ENCODE results near the gene CEBPZOS. TPM values are rescaled to one million over a fixed set of nuclear protein-coding genes. Genes with fewer than 3 reads are reported as not detected.

The CEBPZOS gene
- polyA plus RNA-seq (ENCODE audit: insufficient read length in 12 of 12) = 100 to 1,000 TPM in 1 of 12 donors, 10 to 100 TPM in 11; 35.5 to 166 (median 42.8) TPM
- long read RNA-seq, donor 1, transcript CEBPZOS-201 (5 exons, 695 nt) = minor isoform, 5 of 39 reads
- long read RNA-seq, donor 1, transcript CEBPZOS-204 (5 exons, 3,158 nt) = major isoform, 6 of 39 reads
- long read RNA-seq, donor 1, partial matches to known transcripts = 26 of 39 reads
- long read RNA-seq, donor 1, other reads (novel, unspliced or antisense) = 0 of 39 reads
- long read RNA-seq, donor 2, transcript CEBPZOS-204 (5 exons, 3,158 nt) = major isoform, 9 of 123 reads
- long read RNA-seq, donor 2, partial matches to known transcripts = 94 of 123 reads
- long read RNA-seq, donor 2, other reads (novel, unspliced or antisense) = 17 of 123 reads
- long read RNA-seq, donor 3, partial matches to known transcripts = 30 of 45 reads
- long read RNA-seq, donor 3, other reads (novel, unspliced or antisense) = 11 of 45 reads
- long read RNA-seq, donor 4, partial matches to known transcripts = 0 of 6 reads
- long read RNA-seq, donor 4, other reads (novel, unspliced or antisense) = 0 of 6 reads
- long read RNA-seq, donor 5, partial matches to known transcripts = 0 of 2 reads
- long read RNA-seq, donor 5, other reads (novel, unspliced or antisense) = 0 of 2 reads
- long read RNA-seq, donor 6, transcript CEBPZOS-204 (5 exons, 3,158 nt) = major isoform, 5 of 6 reads
- long read RNA-seq, donor 6, partial matches to known transcripts = 0 of 6 reads
- long read RNA-seq, donor 6, other reads (novel, unspliced or antisense) = 0 of 6 reads
- long read RNA-seq, donor 7, partial matches to known transcripts = 0 of 4 reads
- long read RNA-seq, donor 7, other reads (novel, unspliced or antisense) = 0 of 4 reads
- long read RNA-seq, donor 8, partial matches to known transcripts = 90 of 106 reads
- long read RNA-seq, donor 8, other reads (novel, unspliced or antisense) = 11 of 106 reads
- long read RNA-seq, donor 9, partial matches to known transcripts = 0 of 3 reads
- long read RNA-seq, donor 9, other reads (novel, unspliced or antisense) = 0 of 3 reads
- long read RNA-seq, donor 10, transcript CEBPZOS-204 (5 exons, 3,158 nt) = major isoform, 5 of 70 reads
- long read RNA-seq, donor 10, partial matches to known transcripts = 47 of 70 reads
- long read RNA-seq, donor 10, other reads (novel, unspliced or antisense) = 14 of 70 reads
- long read RNA-seq, donor 11, partial matches to known transcripts = 49 of 88 reads
- long read RNA-seq, donor 11, other reads (novel, unspliced or antisense) = 35 of 88 reads

DNA sequence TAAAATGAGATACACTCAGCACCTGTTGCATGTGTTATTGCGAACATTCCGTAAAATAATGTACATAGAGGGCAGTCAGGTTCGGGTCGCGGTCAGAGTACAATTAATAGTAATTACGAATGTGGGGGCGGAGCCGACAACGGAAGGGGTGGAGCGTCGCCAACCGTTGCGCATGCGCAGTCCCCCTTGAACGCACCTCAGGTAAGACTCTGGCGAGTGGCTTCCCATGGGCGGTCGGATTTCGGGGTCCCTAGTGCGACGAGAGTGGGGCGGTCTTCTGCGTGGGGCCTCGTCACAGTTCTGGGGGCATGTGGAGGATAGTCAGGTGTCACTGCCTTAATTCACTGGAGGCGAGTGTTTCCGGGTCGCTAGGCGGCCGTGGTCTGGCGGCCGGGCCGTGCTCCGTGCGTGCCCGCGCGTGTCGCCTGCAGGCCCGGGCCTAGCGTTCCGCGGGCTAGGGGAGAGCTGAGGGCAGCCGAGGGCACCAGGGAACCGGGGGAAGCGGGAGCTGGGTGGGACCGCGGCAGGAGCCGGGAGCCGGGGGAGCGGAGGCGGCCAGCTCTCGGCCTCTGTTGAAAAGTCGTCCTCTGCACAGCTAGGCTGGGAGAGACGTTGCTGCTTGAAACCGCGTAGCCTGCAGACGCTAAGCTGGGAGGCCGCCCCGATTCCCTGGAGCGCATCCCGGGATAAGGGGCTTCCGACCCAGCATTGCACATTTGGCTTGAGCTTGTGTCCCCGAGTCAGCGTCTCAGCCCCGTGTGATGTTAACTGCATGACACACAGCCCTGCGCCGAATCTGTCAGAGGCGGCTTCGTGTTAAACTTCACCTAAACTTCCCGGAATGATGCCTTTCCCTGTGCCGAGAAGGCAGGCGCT is at the start of gene CEBPZOS:
TSS of gene CEBPZOS (plus strand) at position 177 of the 876 bp plus-strand sequence. CDS start 3,209 bp downstream, outside the sequence.
- peak; percentile 91 for DNase-seq

DNA sequence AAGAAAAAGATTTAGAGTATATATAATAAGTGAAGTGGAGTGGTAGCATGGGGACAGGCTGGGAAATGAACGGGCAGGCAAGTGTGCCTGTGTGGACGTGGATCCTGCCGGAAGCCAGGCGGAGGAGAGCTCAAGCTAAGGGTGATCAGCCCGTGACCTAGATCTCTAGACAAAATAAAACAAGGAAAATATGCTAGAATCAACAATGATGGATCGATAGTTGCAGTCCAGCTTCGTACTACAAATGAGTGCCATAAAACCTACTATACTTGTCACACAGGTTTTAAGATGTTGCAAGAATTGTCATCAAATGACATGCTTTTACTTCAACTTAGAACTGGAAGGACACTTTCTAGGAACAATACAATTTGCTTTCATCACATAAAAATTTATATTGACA is 48.0 kb upstream of the CEBPZOS start:
- DNase-seq = no peak

DNA sequence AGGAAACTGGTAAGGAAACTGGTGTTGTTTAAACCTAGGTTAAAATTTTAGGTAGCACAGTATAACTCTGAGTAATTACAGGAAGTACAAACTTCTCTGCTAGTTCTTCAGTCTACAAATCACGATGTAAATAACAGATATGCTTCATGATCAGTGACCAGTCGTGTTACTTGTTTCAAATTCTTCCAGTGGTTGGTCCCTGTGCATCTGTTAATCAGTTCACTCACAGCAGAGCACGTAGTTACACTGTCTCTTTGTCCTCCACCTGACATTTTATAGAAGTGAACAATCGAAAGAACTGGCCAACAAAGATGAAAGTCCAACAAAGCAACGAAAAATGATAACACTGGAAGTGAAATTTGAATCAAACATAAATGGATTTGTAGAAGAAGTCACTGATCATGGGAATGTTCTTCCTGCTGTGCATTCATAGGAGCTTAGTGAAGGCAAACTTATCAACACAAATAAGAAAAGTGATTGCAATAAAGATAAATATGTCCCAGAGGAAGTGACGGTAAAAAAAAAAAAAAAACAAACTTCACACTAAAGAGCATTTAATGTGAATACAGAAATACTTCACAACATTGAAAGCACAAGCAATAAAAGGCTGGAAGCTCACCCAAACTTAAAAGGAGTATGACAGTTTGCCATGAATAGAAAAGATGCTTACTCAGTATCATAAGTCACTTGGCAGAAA is 46.5 kb upstream of the CEBPZOS start:
- DNase-seq = no peak

DNA sequence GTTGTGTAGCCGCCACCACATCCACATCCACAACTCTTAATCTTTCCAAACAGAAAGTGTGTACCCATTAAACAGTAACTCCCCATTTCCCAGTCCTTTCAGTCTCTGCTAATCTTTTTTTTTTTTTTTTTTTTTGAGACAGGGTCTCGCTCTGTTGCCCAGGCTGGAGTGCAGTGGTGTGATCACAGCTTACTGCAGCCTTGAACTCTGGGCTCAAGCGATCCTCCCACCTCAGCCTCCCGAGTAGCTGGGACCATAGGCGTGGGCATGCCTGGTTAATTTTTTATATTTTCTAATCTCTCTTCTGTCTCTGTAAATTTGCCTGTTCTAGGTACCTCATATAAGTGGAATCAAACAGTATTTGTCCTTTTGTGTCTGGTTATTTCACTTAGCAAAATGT is 43.1 kb upstream of the CEBPZOS start:
- DNase-seq = no peak

DNA sequence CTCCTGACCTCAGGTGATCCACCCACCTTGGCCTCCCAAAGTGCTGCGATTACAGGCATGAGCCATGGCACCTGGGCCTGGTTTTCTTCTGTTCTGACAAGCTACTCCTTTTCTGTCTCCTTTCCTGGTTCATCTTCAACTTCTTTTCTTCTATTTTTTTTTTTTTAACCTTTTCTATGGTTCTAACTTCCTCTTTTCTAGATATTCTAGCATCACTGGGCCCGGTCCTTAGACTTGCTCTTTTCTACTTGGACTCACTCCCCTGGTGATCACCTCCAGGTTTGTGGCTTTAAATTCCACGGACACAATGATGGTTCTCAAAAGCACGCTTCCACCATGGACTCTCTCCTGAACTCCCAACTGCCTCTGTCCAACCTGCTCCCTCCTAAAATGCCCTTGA is 41.5 kb upstream of the CEBPZOS start:
- DNase-seq = no peak

DNA sequence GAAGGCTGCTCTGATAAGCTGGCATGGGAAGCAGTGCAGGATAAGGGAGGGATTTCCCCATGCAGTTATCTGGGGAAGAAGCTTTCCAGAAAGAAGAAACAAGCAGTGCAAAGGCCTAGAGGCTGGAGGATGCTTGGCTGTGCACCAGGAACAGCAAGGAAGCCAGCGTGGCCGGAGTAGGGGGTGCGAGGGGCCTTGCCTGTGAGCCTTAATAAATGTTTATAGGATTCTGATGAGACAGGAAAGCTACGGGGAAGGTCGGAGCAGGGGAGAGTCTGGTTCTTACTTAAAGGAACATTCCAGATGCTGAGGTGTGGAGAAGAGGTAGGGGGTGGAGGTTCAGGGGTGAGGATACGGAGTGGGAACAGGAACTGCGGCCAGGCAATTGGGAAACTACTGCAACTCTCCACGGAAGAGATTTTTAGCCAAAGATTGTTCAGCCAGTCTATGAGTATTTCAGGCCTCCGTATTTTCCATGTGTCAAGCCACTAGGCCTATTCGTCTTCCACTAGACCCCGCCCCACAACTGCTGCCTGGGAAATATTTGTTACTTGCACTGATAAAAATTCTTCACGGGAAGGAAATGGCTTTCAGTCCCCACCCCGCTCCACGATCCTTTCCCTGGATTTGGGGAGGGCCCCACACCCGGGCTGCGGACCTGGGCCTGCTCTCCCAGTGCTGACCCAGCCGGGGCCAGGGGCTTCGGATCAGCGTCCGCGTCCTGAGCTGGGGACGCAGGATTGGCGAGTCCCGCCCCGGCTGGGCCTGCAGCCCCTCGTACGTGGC is 40.0 kb upstream of the CEBPZOS start:
- DNase-seq = peak; percentile 79

DNA sequence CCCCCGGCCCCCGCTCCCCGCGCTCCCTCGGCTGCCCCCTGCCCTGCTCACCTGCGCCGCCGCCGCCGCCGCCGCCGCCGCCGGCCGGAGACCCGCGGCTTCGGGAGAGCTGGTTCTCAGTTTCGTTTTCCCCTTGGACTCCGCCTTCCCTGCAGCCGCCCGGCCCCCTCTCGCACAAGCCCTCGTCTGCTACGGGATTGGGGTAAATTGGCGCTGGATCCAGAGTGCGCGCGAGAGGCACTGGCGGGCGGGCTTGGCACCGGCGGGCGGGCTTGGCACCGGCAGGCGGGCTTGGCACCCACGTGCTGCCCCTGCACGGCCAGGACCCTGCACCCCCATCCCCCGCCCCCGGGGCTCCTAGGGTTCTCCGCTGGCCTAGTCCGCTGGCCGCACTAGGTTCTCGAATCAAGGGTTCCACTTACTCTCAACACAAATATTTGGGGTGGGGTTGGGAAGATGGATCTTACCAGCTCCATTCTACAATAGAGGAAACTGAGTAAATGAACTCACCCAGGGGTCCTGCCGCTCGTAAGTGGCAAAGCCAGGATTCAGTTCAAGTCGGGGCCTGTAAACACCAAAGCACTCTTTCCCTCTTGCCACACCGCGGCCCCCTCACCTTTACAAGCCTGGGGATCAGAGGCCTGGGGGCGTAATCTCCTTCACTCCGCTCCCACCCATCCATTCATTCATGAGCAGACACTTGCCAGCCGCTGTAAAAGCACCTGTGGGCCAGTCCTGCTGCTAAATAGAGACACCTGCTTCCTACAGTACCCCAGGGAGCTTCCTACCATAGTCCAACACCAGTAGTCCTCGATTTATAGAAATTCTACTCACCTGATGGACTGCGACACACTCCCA is 39.2 kb upstream of the CEBPZOS start, which contains the start of gene EIF2AK2:
TSS of gene EIF2AK2 (minus strand) at position 124 of the 858 bp plus-strand sequence. CDS start 9,174 bp downstream, outside the sequence.
- peak; percentile 87 for DNase-seq

DNA sequence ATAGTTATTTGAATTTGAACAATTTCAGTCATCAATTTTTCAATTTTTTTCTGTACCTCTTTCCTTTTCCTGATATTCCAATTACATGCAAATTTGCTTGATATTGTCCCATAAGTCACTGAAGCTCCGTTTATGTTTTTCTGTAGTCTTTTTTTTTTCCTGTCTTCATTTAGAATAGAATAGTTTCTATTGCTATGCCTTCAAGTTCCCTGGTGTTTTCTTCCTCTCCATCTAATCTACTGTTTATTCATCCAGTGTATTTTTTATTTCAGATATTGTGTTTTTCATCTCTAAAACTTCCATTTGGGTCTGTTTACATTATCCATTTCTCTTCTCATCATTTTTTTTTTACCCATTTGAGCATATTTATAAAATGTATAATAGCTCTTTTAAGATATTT is 31.5 kb upstream of the CEBPZOS start:
- DNase-seq = no peak

DNA sequence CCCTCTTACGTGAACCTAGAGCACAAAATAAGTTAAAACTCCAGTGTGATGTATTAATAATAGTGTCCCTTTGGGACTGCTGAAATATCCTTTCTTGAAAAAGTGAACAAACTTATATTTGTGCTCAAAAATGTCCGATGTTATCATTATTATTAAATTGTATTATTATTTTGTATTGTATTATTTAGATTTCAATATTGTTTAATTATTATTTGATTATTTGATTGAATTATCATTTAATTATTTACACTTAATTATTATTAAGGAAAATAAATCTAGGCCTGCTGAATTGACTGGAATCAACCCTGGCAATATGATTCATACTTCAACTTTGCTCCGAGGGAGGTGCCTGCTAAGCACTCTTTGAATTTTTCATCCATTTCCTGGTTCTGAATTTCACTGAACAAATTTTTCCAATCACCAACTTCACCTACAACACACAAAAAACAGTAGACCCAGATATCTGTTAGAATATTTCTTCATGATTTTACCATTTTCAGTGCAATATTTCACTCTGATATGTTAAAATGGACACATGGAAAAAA is 28.6 kb upstream of the CEBPZOS start:
- DNase-seq = no peak

DNA sequence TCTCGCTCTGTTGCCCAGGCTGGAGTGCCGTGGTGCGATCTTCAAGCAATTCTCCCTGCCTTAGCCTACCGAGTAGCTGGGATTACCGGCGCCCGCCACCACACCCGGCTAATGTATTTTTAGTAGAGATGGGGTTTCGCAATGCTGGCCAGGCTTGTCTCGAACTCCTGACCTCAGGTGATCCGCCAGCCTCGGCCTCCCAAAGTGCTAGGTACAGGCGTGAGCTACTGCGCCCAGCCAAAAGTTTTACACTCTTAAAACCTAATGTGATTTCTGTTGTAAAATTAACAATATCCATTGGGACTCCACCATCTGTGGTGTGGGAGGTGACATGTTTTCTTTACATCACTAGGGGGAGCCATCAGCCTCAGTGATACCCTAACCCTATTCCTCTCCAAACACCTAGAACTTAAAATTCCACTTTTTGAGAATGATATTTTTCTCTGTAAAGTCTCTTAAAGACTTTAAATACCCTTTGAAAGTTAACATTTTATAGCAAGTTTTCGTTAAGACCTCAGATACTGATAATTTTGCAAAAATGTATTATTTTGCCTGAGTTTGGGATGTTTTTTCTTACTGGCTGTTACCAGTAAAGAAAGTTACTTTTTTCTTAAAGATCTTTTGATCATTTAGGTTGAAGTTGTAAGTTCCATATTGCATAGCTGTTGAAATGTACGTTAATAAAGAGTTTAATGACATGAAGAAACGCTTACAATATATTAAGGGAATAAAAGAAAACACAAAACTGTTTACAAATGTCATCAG is 27.9 kb upstream of the CEBPZOS start:
- DNase-seq = no peak

DNA sequence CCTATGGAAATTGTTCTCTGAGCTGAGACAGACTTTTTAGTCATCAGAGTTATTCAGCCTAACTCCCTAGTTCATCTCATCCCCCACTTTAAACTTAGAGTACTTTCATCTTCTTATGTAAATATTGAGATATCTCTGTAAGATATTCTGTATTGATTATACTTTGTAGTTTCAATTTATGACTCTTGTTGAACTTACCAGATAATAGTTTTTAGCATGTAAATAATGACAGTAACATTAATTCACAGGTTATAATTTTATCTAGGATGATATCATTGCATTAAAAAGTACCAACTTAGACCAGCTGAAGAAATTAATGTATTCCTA is 24.7 kb upstream of the CEBPZOS start:
- no peak for DNase-seq

DNA sequence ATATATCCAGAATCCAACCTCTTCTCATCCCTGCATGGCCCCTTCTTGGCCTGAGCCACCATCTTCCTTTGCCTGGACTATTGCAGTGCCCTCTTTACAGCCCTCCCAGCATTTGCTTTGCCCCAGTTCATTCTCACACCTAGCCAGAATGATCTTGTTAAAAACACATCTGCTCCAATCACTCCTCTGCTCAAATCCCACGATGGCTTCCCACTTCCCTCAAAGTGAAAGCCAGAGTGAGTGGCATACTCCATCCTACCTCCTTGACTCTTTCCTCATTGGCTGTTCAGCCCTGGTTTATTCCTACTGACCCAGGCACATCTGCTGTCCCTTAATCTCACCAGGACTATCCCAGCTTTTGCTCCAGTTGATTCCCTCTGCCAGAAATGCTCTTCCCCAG is 22.6 kb upstream of the CEBPZOS start:
- no peak for DNase-seq

DNA sequence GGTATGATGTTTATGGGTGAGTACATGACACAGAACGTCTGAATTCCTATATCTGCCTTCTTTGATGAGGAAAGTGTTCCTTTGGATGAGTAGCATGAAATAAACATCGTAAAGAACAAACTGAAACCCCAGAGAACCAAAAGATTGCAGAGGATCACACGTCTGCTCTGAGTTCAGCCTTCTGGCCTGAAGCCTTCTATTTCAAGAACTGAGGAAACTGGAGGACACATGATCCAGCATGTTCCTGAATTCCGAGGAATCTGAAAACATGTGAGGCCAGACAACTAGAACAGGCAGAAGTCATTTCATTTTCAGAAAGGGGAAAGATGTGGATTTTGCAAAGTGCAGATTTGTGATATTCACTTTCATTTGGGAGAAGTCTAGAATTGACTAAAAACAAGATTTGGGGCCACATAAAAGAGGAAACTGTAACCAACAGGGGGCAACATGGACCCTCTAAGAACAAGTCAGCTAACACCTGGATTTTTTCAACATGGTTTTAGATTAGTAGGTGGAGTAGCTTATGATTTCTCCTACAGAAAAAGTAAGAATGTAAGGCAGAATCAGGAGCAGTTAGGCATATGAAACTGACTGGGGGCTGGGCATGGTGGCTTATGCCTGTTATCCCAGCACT is 16.2 kb upstream of the CEBPZOS start:
- DNase-seq = no peak

DNA sequence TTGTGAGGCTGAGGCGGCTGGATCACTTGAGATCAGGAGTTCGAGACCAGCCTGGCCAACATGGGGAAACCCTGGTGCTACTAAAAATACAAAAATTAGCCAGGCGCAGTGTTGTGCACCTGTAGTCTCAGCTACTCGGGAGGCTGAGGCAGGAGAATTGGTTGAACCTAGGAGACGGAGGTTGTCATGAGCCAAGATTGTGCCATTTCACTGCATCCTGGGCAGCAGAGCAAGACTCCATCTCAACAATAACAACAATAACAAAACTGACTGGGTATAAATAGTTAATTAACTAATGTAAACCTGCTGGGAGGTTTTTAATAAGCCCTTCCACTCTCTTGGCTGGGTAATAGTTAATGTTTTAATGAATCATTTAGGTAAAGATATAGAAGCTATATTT is 15.7 kb upstream of the CEBPZOS start:
- DNase-seq = no peak

DNA sequence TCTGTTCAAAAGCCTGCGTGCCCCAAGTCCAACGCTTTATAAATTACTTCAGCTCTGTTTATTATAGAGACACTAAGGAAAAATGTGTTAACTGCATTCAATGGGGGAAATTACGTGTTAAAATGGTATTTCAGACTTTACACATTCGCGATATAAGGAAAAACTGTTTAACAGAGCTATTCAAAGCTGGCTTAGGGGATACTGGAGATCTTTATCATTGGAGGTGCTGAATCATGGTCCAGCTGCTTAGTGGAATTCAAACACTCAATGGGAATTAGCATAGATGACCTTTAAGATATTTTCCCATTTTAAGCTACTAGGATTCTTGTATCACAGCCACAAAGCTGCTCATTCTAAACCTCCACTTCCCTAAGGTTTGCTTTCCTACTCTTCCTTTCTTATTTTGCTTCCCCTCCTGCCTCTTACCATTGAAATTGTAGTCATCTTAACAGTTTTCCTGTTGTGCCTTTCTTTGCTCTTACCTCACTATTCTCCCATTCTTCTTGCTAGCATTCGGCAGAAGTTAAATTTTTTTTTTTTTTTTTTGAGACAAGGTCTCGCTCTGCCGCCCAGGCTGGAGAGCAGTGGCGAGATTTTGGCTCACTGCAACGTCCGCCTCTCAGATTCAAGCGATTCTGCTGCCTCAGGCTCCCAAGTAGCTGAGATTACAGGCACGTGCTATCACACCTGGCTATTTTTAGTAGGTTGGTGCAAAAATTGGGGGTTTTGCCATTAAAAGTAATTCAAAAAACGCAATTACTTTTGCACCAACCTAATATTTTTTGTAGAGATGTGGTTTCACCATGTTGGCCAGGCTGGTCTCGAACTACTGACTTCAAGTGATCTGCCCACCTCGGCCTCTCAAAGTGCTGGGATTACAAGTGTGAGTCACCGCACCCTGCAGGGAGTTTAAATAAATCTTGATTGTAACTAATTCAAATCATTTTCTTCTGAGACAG is 14.3 kb upstream of the CEBPZOS start:
- no peak for DNase-seq

DNA sequence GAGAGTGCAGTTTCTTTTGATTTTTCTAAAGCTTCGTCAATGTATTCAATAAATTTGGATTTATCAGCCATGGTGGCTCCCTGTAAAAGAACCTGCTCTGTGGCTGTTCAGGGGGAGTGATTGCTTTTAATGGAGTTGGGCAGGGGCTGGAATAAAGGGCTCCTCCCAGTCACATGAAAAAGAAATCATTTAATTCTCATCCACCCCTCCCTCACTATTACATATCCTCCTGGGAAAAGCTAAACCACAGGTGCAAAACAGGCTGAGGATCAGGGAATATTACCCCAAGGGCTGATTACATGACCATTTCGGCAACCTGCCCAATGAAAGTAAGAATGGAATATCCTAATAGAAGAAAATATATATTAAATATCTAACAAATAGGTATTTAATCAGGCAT is 7.7 kb upstream of the CEBPZOS start, which contains the start of gene SULT6B1:
TSS of gene SULT6B1 (minus strand) at position 101 of the 400 bp plus-strand sequence. CDS start at position 71, 30 bp downstream.
- DNase-seq = no peak

Measured in muscle of arm (tissue), 14 donors.